T-helper 2 cell (primary cell): ENCODE data around the gene SHLD2.
"Not testable (repeated sequence)": the region's sequence is repeated elsewhere in the genome, so short reads cannot be mapped to it uniquely, and the experiment has no call there.

ENCODE experiments used
- DNase-seq, 5 experiments: peaks; one replicate each; pipeline versions ENCODE4 v3.0.0 to v3.0.0-alpha.2; 2012 to 2022
- total RNA-seq, 2 donors: gene quantifications; one replicate each; lab custom pipeline; 2026; lab: John Stamatoyannopoulos, UW

The SHLD2 gene, protein sequence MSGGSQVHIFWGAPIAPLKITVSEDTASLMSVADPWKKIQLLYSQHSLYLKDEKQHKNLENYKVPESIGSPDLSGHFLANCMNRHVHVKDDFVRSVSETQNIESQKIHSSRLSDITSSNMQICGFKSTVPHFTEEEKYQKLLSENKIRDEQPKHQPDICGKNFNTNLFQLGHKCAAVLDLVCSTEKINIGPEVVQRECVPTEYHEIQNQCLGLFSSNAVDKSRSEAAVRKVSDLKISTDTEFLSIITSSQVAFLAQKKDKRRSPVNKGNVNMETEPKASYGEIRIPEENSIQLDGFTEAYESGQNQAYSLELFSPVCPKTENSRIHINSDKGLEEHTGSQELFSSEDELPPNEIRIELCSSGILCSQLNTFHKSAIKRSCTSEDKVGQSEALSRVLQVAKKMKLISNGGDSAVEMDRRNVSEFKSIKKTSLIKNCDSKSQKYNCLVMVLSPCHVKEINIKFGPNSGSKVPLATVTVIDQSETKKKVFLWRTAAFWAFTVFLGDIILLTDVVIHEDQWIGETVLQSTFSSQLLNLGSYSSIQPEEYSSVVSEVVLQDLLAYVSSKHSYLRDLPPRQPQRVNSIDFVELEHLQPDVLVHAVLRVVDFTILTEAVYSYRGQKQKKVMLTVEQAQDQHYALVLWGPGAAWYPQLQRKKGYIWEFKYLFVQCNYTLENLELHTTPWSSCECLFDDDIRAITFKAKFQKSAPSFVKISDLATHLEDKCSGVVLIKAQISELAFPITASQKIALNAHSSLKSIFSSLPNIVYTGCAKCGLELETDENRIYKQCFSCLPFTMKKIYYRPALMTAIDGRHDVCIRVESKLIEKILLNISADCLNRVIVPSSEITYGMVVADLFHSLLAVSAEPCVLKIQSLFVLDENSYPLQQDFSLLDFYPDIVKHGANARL
- 37.7 to 54.7 reads per million in 2 donors for total RNA-seq

GRCh38 chr10:87094373-87095235, at the start of gene SHLD2, which contains the start of gene GLUD1:
Gene SHLD2, plus strand, starts transcription at chr10:87095206. Its CDS starts 56,149 bp downstream, at chr10:87151355.
Gene GLUD1, minus strand, starts transcription at chr10:87094843. Its CDS starts 74 bp downstream, at chr10:87094769.
- peak; percentile 70 to 97 (median 81) for DNase-seq

GRCh38 chr10:87045434-87045938, 49.5 kb upstream of the SHLD2 start:
- DNase-seq, result no peak

DNA sequence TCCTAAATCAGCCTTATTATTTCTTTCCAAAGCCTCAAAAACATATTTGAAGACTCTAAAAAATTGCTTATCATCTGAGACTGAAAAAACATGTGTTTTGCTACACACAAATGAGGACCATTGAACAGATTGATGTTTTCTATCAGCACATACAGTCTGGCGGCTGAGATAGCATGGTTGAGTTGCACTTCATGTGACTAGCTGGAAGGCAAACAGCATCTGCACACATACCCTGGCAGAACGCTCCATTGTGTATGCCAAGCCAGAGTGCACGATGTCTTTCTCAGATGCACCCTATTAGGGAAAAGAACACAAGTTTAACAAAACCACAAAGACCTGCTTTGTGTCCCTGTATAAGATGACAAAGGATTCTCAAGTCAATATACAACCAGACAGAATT, 41.9 kb upstream of the SHLD2 start:
- no peak for DNase-seq

DNA sequence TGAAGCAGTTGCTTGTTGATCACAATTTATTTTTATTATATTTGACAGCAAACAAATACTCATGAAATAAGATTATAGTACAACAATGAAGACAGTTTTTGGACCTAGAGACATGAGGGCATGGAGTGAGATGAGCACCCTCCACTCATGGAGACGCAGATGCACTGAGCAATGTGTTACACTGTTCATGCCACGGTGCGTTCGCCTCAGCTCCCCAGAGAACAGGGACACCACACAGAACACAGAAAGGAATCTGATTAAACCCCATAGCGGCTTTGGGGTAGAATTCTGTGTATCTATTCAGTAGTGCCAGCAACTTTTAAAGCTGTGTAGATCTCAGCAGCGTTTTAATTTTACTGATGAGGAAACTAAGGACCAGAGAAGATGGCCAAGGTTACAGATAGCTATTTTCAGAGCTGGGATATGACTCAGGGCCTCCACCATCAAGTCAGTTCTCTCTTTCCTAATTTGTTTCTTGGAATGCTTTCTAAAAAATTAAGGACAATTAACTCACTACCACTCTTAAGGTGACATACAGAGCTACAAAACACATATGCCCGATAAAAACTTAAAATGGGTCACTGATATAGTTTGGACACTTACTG, 41.3 kb upstream of the SHLD2 start:
- DNase-seq, result no peak

GRCh38 chr10:87054373-87055295, 40.4 kb upstream of the SHLD2 start:
- peak in 1 of 5 experiments; percentile 18 for DNase-seq

DNA sequence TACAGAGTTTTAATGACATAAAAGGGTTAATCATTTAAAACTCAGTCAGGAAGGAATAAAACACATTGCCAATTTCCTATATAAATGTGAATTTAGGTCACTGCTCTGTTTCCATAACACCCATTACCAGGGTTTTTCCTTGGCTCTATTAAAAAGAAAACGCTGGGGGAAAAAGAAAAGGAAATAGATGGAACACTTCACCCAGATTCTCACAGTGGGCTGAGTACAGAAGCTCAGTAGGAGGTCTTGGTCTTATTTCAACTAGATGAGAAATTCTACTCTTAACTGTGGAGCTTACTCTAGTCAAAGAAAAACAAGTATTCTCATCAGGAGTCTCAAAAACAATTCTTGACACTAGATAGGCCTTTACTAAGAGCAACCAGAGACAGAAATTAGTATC, 36.8 kb upstream of the SHLD2 start:
- DNase-seq, result no peak

GRCh38 chr10:87059401-87059800, 35.6 kb upstream of the SHLD2 start:
- no peak for DNase-seq

GRCh38 chr10:87060280-87060928, 34.6 kb upstream of the SHLD2 start:
- DNase-seq, result no peak

DNA sequence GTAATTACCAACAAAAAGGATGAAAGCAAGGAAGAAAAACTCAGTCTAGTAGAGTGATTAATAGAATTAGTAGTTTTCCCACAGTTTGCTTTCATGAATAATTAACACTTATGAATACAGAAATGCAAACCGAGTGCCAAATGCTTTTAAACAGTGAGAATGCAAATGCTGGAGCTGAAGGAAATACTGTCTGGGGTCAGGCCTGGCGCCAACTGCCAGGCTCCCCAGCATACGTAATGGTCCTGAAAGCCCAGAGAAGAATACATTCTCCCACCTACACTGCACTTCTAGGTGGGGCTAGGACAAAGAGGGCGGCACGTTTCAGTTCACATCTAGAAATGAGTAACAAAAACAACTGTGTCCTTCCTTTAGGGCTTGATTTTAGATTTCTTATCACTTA, 30.4 kb upstream of the SHLD2 start:
- no peak for DNase-seq

DNA sequence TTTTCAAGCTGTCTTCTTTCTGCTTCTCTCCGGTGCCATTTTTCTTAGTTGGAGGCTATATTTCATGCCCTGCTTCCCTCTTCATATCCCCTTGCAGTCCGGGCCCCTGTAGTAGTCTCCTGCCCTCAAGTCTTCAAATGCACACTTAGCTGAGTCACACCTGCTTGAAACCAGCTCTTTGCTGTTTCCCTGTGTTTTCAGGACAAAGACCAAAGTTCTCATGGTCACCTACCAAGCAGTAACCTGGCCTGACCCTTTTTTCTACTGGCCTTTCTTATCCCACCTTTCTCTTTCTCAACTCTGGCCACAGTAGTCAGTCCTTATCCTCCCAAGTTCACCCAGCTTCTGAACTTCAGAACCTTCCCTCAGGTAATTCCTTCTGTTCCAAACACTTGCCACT, 28.8 kb upstream of the SHLD2 start:
- DNase-seq, result no peak

DNA sequence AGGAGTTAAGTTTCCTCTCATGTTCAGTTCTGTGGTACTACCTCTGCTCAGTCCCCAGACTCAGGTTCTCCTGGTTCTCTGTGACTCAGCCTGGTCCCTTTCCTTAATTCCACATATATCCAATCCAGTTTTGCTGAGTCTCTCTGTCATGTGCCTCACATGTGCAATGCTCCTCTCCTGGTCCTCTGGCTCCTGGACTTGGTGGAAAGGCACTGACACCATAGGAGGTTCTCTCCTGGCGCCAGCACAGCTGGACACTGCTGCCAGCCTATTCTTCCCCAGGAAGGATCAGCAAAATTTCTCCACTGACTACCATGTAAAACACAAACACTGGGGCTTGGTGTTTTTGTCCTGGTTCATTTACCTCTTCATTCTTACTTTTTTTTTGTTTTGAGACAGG, 28.1 kb upstream of the SHLD2 start:
- DNase-seq, result no peak

DNA sequence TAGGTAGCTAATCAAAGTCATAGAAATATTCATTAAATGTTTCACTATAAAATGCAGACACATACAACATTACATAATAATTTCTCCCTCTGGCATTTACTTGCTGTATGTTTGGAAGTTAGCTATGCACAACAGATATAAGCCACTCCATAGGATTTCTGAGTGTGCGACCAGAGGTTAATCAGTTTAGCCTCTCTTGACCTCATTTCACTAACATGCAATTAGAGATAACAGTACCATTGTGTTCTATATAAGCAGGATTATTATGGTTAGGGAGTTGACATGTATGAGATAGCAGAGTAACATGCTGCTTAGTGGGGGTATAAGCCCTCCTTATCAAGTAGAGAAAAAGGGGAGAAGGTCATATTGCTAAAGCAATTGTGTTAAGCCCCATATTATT, 26.7 kb upstream of the SHLD2 start:
- no peak for DNase-seq

GRCh38 chr10:87072449-87072848, 22.6 kb upstream of the SHLD2 start:
- no peak for DNase-seq

GRCh38 chr10:87076421-87076820, 18.6 kb upstream of the SHLD2 start:
- not testable (repeated sequence) for DNase-seq

GRCh38 chr10:87079106-87079836, 15.7 kb upstream of the SHLD2 start:
- no peak for DNase-seq

DNA sequence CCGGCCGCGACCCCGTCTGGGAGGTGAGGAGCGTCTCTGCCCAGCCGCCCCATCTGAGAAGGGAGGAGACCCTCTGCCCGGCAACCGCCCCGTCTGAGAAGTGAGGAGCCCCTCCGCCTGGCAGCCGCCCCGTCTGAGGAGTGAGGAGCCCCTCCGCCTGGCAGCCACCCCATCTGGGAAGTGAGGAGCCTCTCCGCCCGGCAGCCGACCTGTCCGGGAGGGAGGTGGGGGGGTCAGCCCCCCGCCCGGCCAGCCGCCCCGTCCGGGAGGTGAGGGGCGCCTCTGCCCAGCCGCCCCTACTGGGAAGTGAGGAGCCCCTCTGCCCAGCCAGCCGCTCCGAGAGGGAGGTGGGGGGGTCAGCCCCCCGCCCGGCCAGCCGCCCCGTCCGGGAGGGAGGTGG, 14.4 kb upstream of the SHLD2 start:
- not testable (repeated sequence) for DNase-seq

DNA sequence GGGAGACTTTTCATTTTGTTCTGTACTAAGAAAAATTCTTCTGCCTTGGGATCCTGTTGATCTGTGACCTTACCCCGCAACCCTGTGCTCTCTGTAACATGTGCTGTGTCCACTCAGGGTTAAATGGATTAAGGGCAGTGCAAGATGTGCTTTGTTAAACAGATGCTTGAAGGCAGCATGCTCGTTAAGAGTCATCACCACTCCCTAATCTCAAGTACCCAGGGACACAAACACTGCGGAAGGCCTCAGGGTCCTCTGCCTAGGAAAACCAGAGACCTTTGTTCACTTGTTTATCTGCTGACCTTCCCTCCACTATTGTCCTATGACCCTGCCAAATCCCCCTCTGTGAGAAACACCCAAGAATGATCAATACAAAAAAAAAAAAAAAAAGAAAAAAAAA, 13.4 kb upstream of the SHLD2 start:
- DNase-seq, result not testable (repeated sequence)

DNA sequence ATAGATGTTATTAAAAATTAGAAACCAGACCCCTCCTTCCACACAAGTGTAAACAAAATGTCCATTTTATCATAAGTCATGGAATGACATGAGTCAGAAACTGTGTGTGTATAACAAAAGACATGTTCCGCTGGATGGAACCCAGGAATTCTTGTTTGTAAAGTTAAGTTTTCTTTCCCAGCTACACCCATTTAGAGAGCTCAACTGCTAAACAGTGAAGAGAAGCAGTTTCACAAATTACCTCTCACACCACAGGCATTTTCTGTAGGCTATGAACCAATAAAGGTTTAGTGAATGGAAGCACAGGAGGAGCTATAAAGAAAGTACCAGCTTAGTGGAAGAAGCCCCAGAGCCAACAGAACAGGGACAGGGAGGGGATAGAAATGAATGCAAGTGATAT, 12.8 kb upstream of the SHLD2 start:
- not testable (repeated sequence) for DNase-seq

DNA sequence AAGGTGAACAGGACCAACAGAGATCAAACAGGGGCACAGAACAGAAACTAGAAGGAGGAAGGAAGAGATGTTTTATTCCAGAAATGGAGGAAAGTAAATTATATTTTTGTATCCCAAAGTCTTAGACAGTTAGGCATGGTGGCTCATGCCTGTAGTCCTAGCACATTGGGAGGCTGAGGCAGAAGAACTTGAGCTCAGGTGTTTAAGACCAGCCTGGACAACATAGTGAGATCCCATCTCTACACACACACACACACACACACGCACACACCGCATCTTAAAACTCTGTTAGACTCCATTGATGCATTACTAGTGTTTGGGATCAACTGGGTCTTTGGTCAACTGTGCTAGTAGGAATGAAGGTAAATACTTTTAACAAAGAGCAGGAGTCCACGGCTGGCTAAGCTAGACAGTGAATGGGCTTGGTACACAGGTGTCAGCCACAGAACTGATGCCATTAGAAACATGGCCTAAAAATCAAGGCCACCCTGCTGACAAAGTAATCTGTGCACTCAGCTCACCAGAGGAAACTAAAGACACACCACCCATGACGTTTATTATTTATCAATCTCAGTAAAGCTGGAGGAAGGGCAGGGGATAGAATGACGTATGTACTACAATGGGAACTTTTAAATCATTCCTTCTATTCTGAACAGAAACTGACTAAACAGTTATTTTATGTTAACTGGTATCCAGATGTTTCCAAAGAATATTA, 11.3 kb upstream of the SHLD2 start:
- DNase-seq, result peak in 3 of 5 experiments; percentile 20 to 62 (median 52)
